Urinary bladder (tissue), 4 donors: ENCODE results near the gene TGFBR3L. TPM values are rescaled to one million over a fixed set of nuclear protein-coding genes. Genes with fewer than 3 reads are reported as not detected.
"Not testable (repeated sequence)": the region's sequence is repeated elsewhere in the genome, so short reads cannot be mapped to it uniquely, and the experiment has no call there.

ENCODE experiments used
- DNase-seq: peaks from one replicate; pipeline ENCODE4 v3.0.0-alpha.2; 2015; ENCODE audit errors: extremely low spot score
- H3K27ac ChIP-seq: one replicate; pipeline ENCODE4 v1.5.1; 2013; ENCODE audit warnings: low read depth, mild to moderate bottlenecking, moderate library complexity
- H3K36me3 ChIP-seq: one replicate; pipeline ENCODE4 v1.6.1; 2013; ENCODE audit warnings: mild to moderate bottlenecking, moderate library complexity; ENCODE audit not compliant: insufficient read depth
- H3K4me1 ChIP-seq: one replicate; pipeline ENCODE4 v1.6.1; 2013; ENCODE audit warnings: mild to moderate bottlenecking, moderate library complexity; ENCODE audit not compliant: insufficient read depth
- H3K4me3 ChIP-seq: one replicate; pipeline ENCODE4 v1.5.1; 2013; ENCODE audit warnings: low read depth, low read length
- WGBS: extraction: QIAGEN DNeasy Blood & Tissue Kit; methylation state at CpG from one replicate; pipeline ENCODE4 v1.1.7; 2013; 5-methylcytosine and 5-hydroxymethylcytosine counted together
- polyA plus RNA-seq: library from polyadenylated mRNA; stranded (reverse); fragments of 200-250 nt; gene quantifications from one replicate; pipeline ENCODE4 v1.2.3, GENCODE V29; 2013
- total RNA-seq: library from RNA; depleted of rRNA; stranded (reverse); fragments of >200 nt; gene quantifications from one replicate; pipeline ENCODE4 v1.2.3, GENCODE V29; 2014
- donor health status: healthy with polysubstance abuse.
- donor health status: healthy.

The TGFBR3L gene
- total and polyA plus RNA-seq, 2 donors, result 2.6 TPM; not detected in 1

- no peaks in the 10 kb centered on the region for H3K36me3 ChIP-seq
- peaks cover 3% of the 10 kb centered on the region for H3K4me1 ChIP-seq
- WGBS, result 4% methylated on average over 33 of the region's 33 CpGs
- DNase-seq, result no peak
- H3K27ac ChIP-seq, result peak overlapping the region; percentile 94
- peak overlapping the region; percentile 66 for H3K4me3 ChIP-seq
Observed at GRCh38 chr19:7942981-7943443, 28.4 kb downstream of the TGFBR3L start.

- under 1% methylated on average over 56 of the region's 56 CpGs for WGBS
- Histone ChIP-seq H3K36me3 (no peaks in the 10 kb centered on the region), H3K27ac (peak within 1 kb of the TSS; percentile 94), H3K4me3 (peak within 1 kb of the TSS; percentile 66), H3K4me1 (peaks cover 3% of the 10 kb centered on the region)
- DNase-seq, result peak; percentile 99
Observed at GRCh38 chr19:7943444-7944176, 29.0 kb downstream of the TGFBR3L start, which contains the start of gene TIMM44. TIMM44 (minus strand) TSS chr19:7943666; CDS start chr19:7943651, 15 bp downstream.

GRCh38 chr19:7944177-7944761 is 29.6 kb downstream of the TGFBR3L start:
- peaks cover 3% of the 10 kb centered on the region for H3K4me1 ChIP-seq
- H3K36me3 ChIP-seq, result no peaks in the 10 kb centered on the region
- WGBS, result 28% methylated on average over 18 of the region's 18 CpGs
- H3K4me3 ChIP-seq, result peak overlapping the region; percentile 14
- H3K27ac ChIP-seq, result peak overlapping the region; percentile 63
- peak; percentile 82 for DNase-seq

- H3K36me3 ChIP-seq, result no peaks in the 10 kb centered on the region
- no peaks in the 10 kb centered on the region for H3K4me1 ChIP-seq
- WGBS, result 95% methylated on average over 4 of the region's 4 CpGs
Observed at GRCh38 chr19:7947939-7948338, 33.3 kb downstream of the TGFBR3L start.

DNA sequence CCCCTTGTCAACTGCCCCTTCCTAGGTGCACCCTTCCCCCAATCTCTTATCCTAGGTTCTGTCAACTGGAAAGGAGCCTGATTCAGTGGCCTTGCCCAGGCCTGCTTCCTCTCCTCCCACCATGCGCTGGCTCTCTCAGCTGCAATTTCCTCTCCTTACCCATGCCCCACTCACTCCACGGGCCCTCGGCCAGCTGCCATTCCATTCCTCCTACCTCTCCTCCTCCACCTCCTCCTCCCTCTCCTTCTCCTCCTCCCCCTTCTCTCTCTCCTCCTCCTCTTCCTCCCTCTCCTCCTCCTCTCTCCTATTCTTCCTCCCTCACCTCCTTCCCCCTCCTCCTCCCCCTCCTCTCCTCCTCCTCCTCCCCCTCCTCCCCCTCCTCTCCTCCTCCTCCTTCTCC is 38.4 kb downstream of the TGFBR3L start:
- no peak for DNase-seq
- no peak overlapping the region for H3K27ac ChIP-seq
- 17% methylated on average over 3 of the region's 3 CpGs for WGBS
- H3K4me1 ChIP-seq, result no peaks in the 10 kb centered on the region
- no peak overlapping the region for H3K4me3 ChIP-seq
- no peaks in the 10 kb centered on the region for H3K36me3 ChIP-seq

More at GRCh38 chr19:7947939-7948338, 33.3 kb downstream of the TGFBR3L start:
- Histone ChIP-seq H3K27ac (no peak overlapping the region), H3K4me3 (no peak overlapping the region)
- DNase-seq, result no peak

DNA sequence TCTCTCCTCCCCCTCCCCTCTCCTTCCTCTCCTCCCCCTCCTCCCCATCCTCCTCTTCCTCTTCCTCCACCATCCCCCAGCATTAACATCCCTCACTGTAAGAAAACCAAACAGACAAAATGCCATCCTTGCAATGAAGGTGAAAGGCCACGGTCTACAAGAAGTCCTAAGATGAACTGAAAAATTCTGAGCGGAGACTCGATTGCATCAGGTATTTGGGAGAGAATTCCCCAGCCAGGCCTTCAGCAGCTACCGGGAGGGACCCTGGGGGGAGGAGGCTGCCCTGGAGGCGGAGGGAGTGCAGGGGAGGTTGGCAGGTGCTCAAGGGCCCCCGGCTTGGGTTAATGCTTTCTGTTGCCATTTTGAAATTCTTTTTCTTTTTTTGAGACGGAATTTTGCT is 38.9 kb downstream of the TGFBR3L start:
- 71% methylated on average over 7 of the region's 7 CpGs for WGBS
- no peak overlapping the region for H3K27ac ChIP-seq
- no peaks in the 10 kb centered on the region for H3K36me3 ChIP-seq
- H3K4me3 ChIP-seq, result no peak overlapping the region
- no peaks in the 10 kb centered on the region for H3K4me1 ChIP-seq
- no peak for DNase-seq

- WGBS, result 86% methylated on average over 11 of the region's 11 CpGs
- Histone ChIP-seq H3K36me3 (no peaks in the 10 kb centered on the region), H3K4me3 (no peak overlapping the region), H3K27ac (no peak overlapping the region), H3K4me1 (no peaks in the 10 kb centered on the region)
- no peak for DNase-seq
Observed at GRCh38 chr19:7955696-7956095, 41.1 kb downstream of the TGFBR3L start.

GRCh38 chr19:7959211-7959610 is 44.6 kb downstream of the TGFBR3L start:
- WGBS, result 65% methylated on average over 6 of the region's 6 CpGs
- Histone ChIP-seq H3K4me3 (no peak overlapping the region), H3K36me3 (no peaks in the 10 kb centered on the region), H3K27ac (no peak overlapping the region), H3K4me1 (no peaks in the 10 kb centered on the region)
- DNase-seq, result no peak

- not testable (repeated sequence) for H3K36me3 ChIP-seq, H3K4me1 ChIP-seq, H3K27ac ChIP-seq, DNase-seq, H3K4me3 ChIP-seq
- 95% methylated on average over 4 of the region's 4 CpGs for WGBS
Observed at GRCh38 chr19:7961082-7961481, 46.5 kb downstream of the TGFBR3L start.

DNA sequence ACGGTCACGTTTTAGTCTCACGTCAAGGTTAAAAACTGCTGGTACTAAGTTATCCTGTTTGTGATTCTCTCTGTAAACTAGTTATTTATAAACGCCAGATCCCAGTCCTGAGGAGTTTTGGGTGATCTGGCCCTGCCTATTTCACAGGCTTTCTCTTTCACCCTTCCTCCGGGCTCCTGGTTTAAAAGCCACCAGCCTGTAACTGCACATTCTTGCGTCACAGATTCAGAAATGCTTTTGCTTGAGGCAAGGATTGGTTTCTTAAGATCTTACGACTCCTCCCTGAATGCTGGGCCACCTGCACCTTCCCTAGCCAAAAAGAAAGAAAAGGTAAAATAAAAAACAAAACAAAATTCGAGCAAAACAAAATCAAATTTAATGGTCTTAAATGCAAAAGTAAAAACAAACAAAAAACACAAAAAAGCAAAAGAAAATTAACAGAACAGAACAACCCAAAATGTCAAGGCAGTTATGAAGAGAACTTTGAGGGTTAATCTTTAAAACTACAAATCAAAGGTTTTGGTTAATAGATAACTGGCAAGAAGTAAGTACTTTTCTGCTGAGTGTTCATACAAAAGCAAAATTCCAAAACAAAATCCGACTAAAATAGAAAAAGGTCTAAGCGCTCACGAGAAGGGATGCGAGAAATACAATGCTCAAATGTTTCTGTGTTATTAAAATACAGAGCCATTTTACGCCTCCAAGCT is 47.4 kb downstream of the TGFBR3L start:
- Histone ChIP-seq H3K4me3 (no peak overlapping the region), H3K27ac (no peak overlapping the region), H3K4me1 (no peaks in the 10 kb centered on the region), H3K36me3 (peaks cover 1% of the 10 kb centered on the region)
- 88% methylated on average over 13 of the region's 13 CpGs for WGBS
- no peak for DNase-seq

GRCh38 chr19:7962644-7963268 is 48.1 kb downstream of the TGFBR3L start:
- H3K4me3 ChIP-seq, result no peak overlapping the region
- WGBS, result 88% methylated on average over 22 of the region's 22 CpGs
- peaks cover 3% of the 10 kb centered on the region for H3K36me3 ChIP-seq
- no peak for DNase-seq
- H3K27ac ChIP-seq, result no peak overlapping the region
- no peaks in the 10 kb centered on the region for H3K4me1 ChIP-seq

DNA sequence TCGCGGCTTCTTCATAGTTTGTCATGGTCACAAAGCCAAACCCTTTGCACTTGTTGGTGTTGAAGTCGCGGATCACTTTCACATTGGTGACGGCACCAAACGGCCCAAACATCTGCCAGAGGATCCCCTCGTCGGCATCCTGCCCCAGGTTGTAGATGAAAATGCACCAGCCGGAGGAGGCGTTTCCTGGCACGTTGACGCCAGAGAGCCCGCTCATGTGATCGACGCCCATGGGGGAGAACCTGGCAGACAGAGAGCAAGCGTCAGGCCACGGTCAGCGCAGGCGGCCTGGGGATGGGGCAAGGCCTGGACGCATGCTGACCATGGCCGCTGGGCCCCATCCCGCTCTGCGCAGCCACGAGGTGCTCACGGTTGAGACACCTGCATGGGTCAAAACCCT is 48.9 kb downstream of the TGFBR3L start:
- 94% methylated on average over 25 of the region's 25 CpGs for WGBS
- H3K4me1 ChIP-seq, result no peaks in the 10 kb centered on the region
- H3K27ac ChIP-seq, result no peak overlapping the region
- H3K36me3 ChIP-seq, result peaks cover 3% of the 10 kb centered on the region
- H3K4me3 ChIP-seq, result no peak overlapping the region
- no peak for DNase-seq

DNA sequence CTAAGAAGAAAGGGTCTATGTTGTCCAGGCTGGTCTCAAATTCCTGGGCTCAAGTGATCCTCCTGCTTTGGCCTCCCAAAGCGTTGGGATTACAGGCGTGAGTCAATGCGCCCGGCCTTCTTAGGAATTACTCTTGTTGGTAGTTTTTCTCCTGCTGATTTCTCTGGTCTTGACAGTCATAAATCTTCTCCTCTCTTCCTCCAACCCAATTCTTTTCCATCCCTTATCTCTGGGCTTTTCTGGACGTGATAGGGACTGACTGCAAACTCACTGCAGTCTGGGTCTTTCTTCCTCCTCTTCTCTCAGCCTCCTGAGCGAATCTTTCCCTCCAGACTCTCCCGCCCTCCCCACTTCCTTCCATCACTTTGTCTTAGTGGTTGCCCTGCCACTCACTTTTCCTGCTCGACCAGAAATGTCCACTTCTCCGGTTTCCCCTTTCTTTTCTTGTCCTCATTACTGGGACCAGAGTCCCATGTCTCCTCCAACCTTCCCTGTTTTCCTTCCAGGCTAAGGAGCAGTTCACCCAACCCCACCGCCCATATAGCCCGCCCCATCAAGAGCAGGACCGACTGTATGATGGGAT is 50.7 kb downstream of the TGFBR3L start:
- no peaks in the 10 kb centered on the region for H3K4me1 ChIP-seq
- H3K36me3 ChIP-seq, result peaks cover 3% of the 10 kb centered on the region
- no peak overlapping the region for H3K4me3 ChIP-seq
- no peak overlapping the region for H3K27ac ChIP-seq
- DNase-seq, result no peak
- WGBS, result 83% methylated on average over 12 of the region's 12 CpGs
